HepG2 (cell line): ENCODE data around the gene POLD3. TPM values are rescaled to one million over a fixed set of nuclear protein-coding genes. Genes with fewer than 3 reads are reported as not detected.
A peak's percentile ranks its signal among the peaks of the same experiment; 100 is the strongest.

ENCODE experiments used
- ATAC-seq: fragments of 200-7000 bp; cut with Tn5 transposase; 3 replicates; pipeline ENCODE4 v1.9.1; 2020; ENCODE audit warnings: mild to moderate bottlenecking, moderate library complexity
- BruUV-seq: library from RNA; stranded (reverse); fragments of 400-500 nt; replicated peaks from 2 replicates; lab custom pipeline; 2021; lab: Mats Ljungman, UMichigan
- CTCF ChIA-PET: fragments of 300-600 bp; formaldehyde crosslinking; extraction: SDS; loops from one replicate; lab custom pipeline; 2021; ENCODE audit warnings: low total read pairs, inconsistent platforms, low intra/inter-chr PET ratio; lab: Yijun Ruan, JAX
- POLR2A ChIA-PET: fragments of 350-600 bp; sonication (Branson Sonifier 250); formaldehyde crosslinking; loops from one replicate; lab custom pipeline; 2020; ENCODE audit warnings: antibody characterized with exemption, inconsistent platforms; lab: Yijun Ruan, JAX
- DNase-seq: peaks from one replicate; pipeline ENCODE4 v3.0.0-alpha.2; 2015; ENCODE audit warnings: low spot score
- FAIRE-seq: peaks from 3 replicates; lab custom pipeline; 2011; peaks lifted over from hg19 to GRCh38; lab: Jason Lieb, UNC
- H2AFZ ChIP-seq: one replicate; pipeline ENCODE4 v1.6.1; 2011; ENCODE audit warnings: low read length, inconsistent platforms
- H3K27ac ChIP-seq: fragments of 300-600 bp; 3 replicates; pipeline ENCODE4 v1.8.0; 2011; ENCODE audit warnings: mixed run types, mild to moderate bottlenecking, mixed read lengths, low read length, inconsistent platforms; ENCODE audit not compliant: insufficient read depth; ENCODE audit errors: extremely low read length
- H3K27me3 ChIP-seq, 2 experiments: fragments of 200-600 bp in 1 of 2; 2 replicates in 1 of 2; 3 replicates in 1 of 2; pipeline versions ENCODE4 v1.6.0 to v1.8.0; 2011; ENCODE audit warnings: low read length in 2 of 2, mild to moderate bottlenecking in 2 of 2, moderate library complexity in 2 of 2, inconsistent platforms in 1 of 2; ENCODE audit not compliant: insufficient read depth in 2 of 2, control insufficient read depth in 1 of 2
- H3K36me3 ChIP-seq, 2 experiments: fragments of 200-600 bp in 1 of 2; replicated peaks in 1 of 2; 2 replicates in 1 of 2; 3 replicates in 1 of 2; pipeline versions ENCODE4 v1.5.1 to v1.8.0; 2011; ENCODE audit warnings: low read length in 2 of 2, inconsistent platforms in 1 of 2; ENCODE audit not compliant: insufficient read depth in 2 of 2, control insufficient read depth in 1 of 2
- H3K4me1 ChIP-seq: 2 replicates; pipeline ENCODE4 v1.5.1; 2012; ENCODE audit warnings: low read length, inconsistent platforms; ENCODE audit not compliant: insufficient read depth
- H3K4me2 ChIP-seq: 2 replicates; pipeline ENCODE4 v1.6.0; 2011; ENCODE audit warnings: low read depth, low read length, inconsistent platforms
- H3K4me3 ChIP-seq, 3 experiments: fragments of 200-600 bp in 1 of 3; sonication (generic), shearing (Covaris generic) in 1 of 3; replicated peaks in 1 of 3; 2 replicates each; pipeline ENCODE4 v1.5.1; 2011 to 2016; ENCODE audit warnings: low read length in 3 of 3, inconsistent platforms in 2 of 3, low read depth in 2 of 3, mild to moderate bottlenecking in 2 of 3, control low read depth in 1 of 3, mixed read lengths in 1 of 3; ENCODE audit not compliant: insufficient read depth in 1 of 3
- H3K79me2 ChIP-seq: one replicate; pipeline ENCODE4 v1.6.1; 2011; ENCODE audit warnings: low read length, inconsistent platforms; ENCODE audit not compliant: insufficient read depth
- H3K9ac ChIP-seq: 2 replicates; pipeline ENCODE4 v1.6.0; 2011; ENCODE audit warnings: mild to moderate bottlenecking, low read depth, low read length, inconsistent platforms; ENCODE audit not compliant: insufficient read depth
- H3K9me3 ChIP-seq: 2 replicates; pipeline ENCODE4 v1.5.1; 2012; ENCODE audit warnings: mild to moderate bottlenecking, low read length
- H4K20me1 ChIP-seq: 2 replicates; pipeline ENCODE4 v1.6.0; 2011; ENCODE audit warnings: inconsistent platforms, mild to moderate bottlenecking, low read length, moderate library complexity; ENCODE audit not compliant: insufficient read depth
- ARID2 ChIP-seq: sonication (generic); formaldehyde crosslinking; IDR thresholded peaks from 2 replicates; pipeline ENCODE4 v1.8.1; 2022; ENCODE audit warnings: mild to moderate bottlenecking, missing genetic modification reagents, borderline replicate concordance
- CREB1 ChIP-seq, 2 experiments: fragments of 450-650 bp in 1 of 2; IDR thresholded peaks; 2 replicates each; pipeline ENCODE4 v1.6.1; 2016 to 2017; ENCODE audit warnings: control low read depth in 1 of 2, mild to moderate bottlenecking in 1 of 2, missing compliant biosample characterization in 1 of 2, missing genetic modification characterization in 1 of 2
- GABPB1 ChIP-seq: IDR thresholded peaks from 2 replicates; pipeline ENCODE4 v1.6.1; 2016; ENCODE audit warnings: mild to moderate bottlenecking, missing genetic modification reagents, moderate library complexity, missing compliant biosample characterization
- GZF1 ChIP-seq: sonication (generic); formaldehyde crosslinking; IDR thresholded peaks from 2 replicates; pipeline ENCODE4 v1.5.1; 2020; ENCODE audit warnings: mild to moderate bottlenecking, missing genetic modification reagents
- KLF11 ChIP-seq: IDR thresholded peaks from 2 replicates; pipeline ENCODE4 v1.6.1; 2016; ENCODE audit warnings: missing compliant biosample characterization
- MAFG ChIP-seq: sonication (generic); formaldehyde crosslinking; IDR thresholded peaks from 2 replicates; pipeline ENCODE4 v1.5.1; 2020; ENCODE audit warnings: mild to moderate bottlenecking, missing genetic modification reagents
- MXI1 ChIP-seq: IDR thresholded peaks from 3 replicates; pipeline ENCODE4 v1.6.1; 2012; ENCODE audit warnings: low read depth, low read length, inconsistent platforms, borderline replicate concordance
- PHF21A ChIP-seq: sonication (generic); formaldehyde crosslinking; IDR thresholded peaks from 2 replicates; pipeline ENCODE4 v1.5.0; 2020; ENCODE audit warnings: mild to moderate bottlenecking, missing genetic modification reagents
- PRPF4 ChIP-seq: fragments of 200-400 bp; formaldehyde crosslinking; IDR thresholded peaks from 2 replicates; pipeline ENCODE4 v1.6.1; 2016; ENCODE audit warnings: low read length, low read depth; ENCODE audit not compliant: poor library complexity, severe bottlenecking
- RFX5 ChIP-seq: IDR thresholded peaks from 2 replicates; pipeline ENCODE4 v1.6.1; 2011; ENCODE audit warnings: low read depth, low read length, improper control_type of control experiment
- SP5 ChIP-seq: IDR thresholded peaks from 2 replicates; pipeline ENCODE4 v1.6.1; 2016; ENCODE audit warnings: low read depth, borderline replicate concordance
- TBL1XR1 ChIP-seq: fragments of 150-350 bp; IDR thresholded peaks from 2 replicates; pipeline ENCODE4 v1.6.1; 2014; ENCODE audit warnings: borderline replicate concordance, low read length; ENCODE audit not compliant: partially characterized antibody
- TBX3 ChIP-seq: fragments of 450-650 bp; IDR thresholded peaks from 2 replicates; pipeline ENCODE4 v1.6.1; 2017; ENCODE audit warnings: antibody characterized with exemption, mild to moderate bottlenecking, inconsistent platforms, borderline replicate concordance
- ZNF343 ChIP-seq: sonication (generic); formaldehyde crosslinking; IDR thresholded peaks from 2 replicates; pipeline ENCODE4 v1.4.0; 2020; ENCODE audit warnings: mild to moderate bottlenecking, missing genetic modification reagents
- ZNF432 ChIP-seq: sonication (generic); formaldehyde crosslinking; IDR thresholded peaks from 2 replicates; pipeline ENCODE4 v1.5.0; 2020; ENCODE audit warnings: missing genetic modification reagents, mild to moderate bottlenecking, borderline replicate concordance
- ZNF850 ChIP-seq: sonication (generic); formaldehyde crosslinking; conservative IDR thresholded peaks from 2 replicates; pipeline ENCODE4 v1.9.0; 2021; ENCODE audit warnings: mild to moderate bottlenecking, missing genetic modification reagents
- WGBS: methylation state at CpG from one replicate; pipeline ENCODE4 v1.1.6; 2017; ENCODE audit warnings: low lambda C conversion rate; 5-methylcytosine and 5-hydroxymethylcytosine counted together
- in situ Hi-C: cut with HindIII; loops from 2 replicates; pipeline ENCODE4 v1.10.0; 2017; ENCODE audit warnings: low pct_unique_long_range_greater_than_20kb; ENCODE audit not compliant: extremely low pct_ligation_motif_present
- intact Hi-C: fragments of 100-400 bp; cut with micrococcal nuclease; formaldehyde crosslinking; loops from one replicate; pipeline ENCODE4 v1.10.0; 2022; ENCODE audit not compliant: unreplicated experiment
- polyA plus RNA-seq, 8 experiments: library from polyadenylated mRNA; depleted of rRNA in 3 of 8; stranded (reverse) in 7 of 8; unstranded in 1 of 8; fragments of >200 nt; fragmentation: Illumina TruSeq in 4 of 8; extraction: Trizol in 4 of 8; gene quantifications; 2 replicates each; pipeline versions ENCODE4 v1.2.1 to v1.2.3, GENCODE V29; 2011 to 2016; ENCODE audit warnings: low read depth in 4 of 8, missing spikeins in 1 of 8, mixed read lengths in 1 of 8; ENCODE audit not compliant: insufficient read depth in 1 of 8
- total RNA-seq, 5 experiments: library from RNA; depleted of rRNA; stranded (reverse); fragments of >200 nt; fragmentation: Illumina TruSeq; extraction: Trizol; gene quantifications; 2 replicates each; pipeline ENCODE4 v1.2.3, GENCODE V29; 2016; ENCODE audit warnings: low read depth in 1 of 5
- TF ChIP-seq, protein P1 (sequence below): sonication (generic); formaldehyde crosslinking; IDR thresholded peaks from 2 replicates; pipeline ENCODE4 v1.9.0; 2021; ENCODE audit warnings: missing genetic modification reagents, borderline replicate concordance
- TF ChIP-seq, protein P2 (sequence below): sonication (generic); formaldehyde crosslinking; IDR thresholded peaks from 2 replicates; pipeline ENCODE4 v1.8.0; 2022; ENCODE audit warnings: low read depth, missing genetic modification reagents

POLD3 gene
- total and polyA plus RNA-seq, 2 of the 13 experiments (the other 11 are each of a cell fraction or from before 2014, with no cell fraction given): 6.3 to 18.9 TPM

GRCh38 chr11:74626604-74627003 lies 34.2 kb downstream of the POLD3 start:
- TF ChIP-seq CREB1 (IDR thresholded peaks at IDR 0.05): peak; percentile 53
- TF ChIP-seq CREB1 (CRISPR knock-in tag; IDR thresholded peaks at IDR 0.05): no peak
- no peak for TF ChIP-seq MXI1
- no peak for TF ChIP-seq GABPB1 (CRISPR knock-in tag)
- in situ Hi-C loops: no loop called here
- FAIRE-seq: no peak
- no peaks in the 10 kb centered on the region for H3K79me2 ChIP-seq
- peaks cover 0 to 17% of the 10 kb centered on the region in 2 experiments; a peak in 1 of 5 replicates for H3K36me3 ChIP-seq
- CTCF ChIA-PET: no interaction called here
- BruUV-seq: no TSS peak
- no peak overlapping the region for H2AFZ ChIP-seq
- H3K9me3 ChIP-seq: no peaks in the 10 kb centered on the region
- no peak overlapping the region for H3K9ac ChIP-seq
- DNase-seq: no peak
- no peaks in the 10 kb centered on the region for H4K20me1 ChIP-seq
- no peak for ATAC-seq
- POLR2A ChIA-PET: no interaction called here
- 98% methylated on average over 5 of the region's 5 CpGs for WGBS
- H3K4me1 ChIP-seq: no peaks in the 10 kb centered on the region
- intact Hi-C loops: no loop called here
- H3K4me3 ChIP-seq: no peak overlapping the region
- no peak overlapping the region for H3K27ac ChIP-seq
- no peaks in the 10 kb centered on the region for H3K27me3 ChIP-seq
- no peak overlapping the region for H3K4me2 ChIP-seq

DNA sequence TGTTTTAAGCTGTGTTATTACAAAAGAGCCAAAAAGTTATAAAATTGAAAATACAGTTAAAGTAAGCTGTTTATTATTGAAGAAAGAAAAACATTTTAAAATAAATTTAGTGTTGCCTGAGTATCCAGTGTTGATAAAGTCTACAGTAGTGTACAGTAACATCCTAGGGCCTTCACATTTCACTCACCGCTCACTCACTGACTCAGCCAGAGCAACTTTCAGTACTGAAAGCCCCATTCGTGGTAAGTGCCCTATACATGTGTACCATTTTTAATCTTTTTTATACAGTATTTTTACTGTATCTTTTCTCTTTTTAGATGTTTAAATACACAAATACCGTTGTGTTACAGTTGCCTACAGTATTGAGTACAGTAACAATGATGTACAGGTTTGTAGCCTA lies 35.0 kb downstream of the POLD3 start:
- no peaks in the 10 kb centered on the region for H3K27me3 ChIP-seq
- WGBS: 92% methylated on average over 3 of the region's 3 CpGs
- no peak overlapping the region for H3K9ac ChIP-seq
- no peaks in the 10 kb centered on the region for H3K9me3 ChIP-seq
- ATAC-seq: no peak
- intact Hi-C loops: no loop called here
- H3K4me1 ChIP-seq: no peaks in the 10 kb centered on the region
- no peaks in the 10 kb centered on the region for H3K79me2 ChIP-seq
- no peak overlapping the region for H3K27ac ChIP-seq
- no TSS peak for BruUV-seq
- no peaks in the 10 kb centered on the region for H4K20me1 ChIP-seq
- in situ Hi-C loops: no loop called here
- DNase-seq: no peak
- no peak overlapping the region for H2AFZ ChIP-seq
- POLR2A ChIA-PET: no interaction called here
- FAIRE-seq: no peak
- H3K4me2 ChIP-seq: no peak overlapping the region
- peaks cover 0 to 17% of the 10 kb centered on the region in 2 experiments; a peak in 1 of 5 replicates for H3K36me3 ChIP-seq
- CTCF ChIA-PET: no interaction called here
- H3K4me3 ChIP-seq: no peak overlapping the region
- TF ChIP-seq RFX5 (no peak), PHF21A (CRISPR knock-in tag) (no peak), SP5 (CRISPR knock-in tag) (no peak), TBL1XR1 (no peak), TBX3 (no peak), ARID2 (CRISPR knock-in tag) (no peak), PRPF4 (no peak), GZF1 (CRISPR knock-in tag) (no peak), ZNF343 (CRISPR knock-in tag) (no peak), MAFG (CRISPR knock-in tag) (no peak), KLF11 (no peak), ZNF432 (CRISPR knock-in tag) (no peak), ZNF850 (CRISPR knock-in tag) (no peak)
- TF ChIP-seq, protein P1, sequence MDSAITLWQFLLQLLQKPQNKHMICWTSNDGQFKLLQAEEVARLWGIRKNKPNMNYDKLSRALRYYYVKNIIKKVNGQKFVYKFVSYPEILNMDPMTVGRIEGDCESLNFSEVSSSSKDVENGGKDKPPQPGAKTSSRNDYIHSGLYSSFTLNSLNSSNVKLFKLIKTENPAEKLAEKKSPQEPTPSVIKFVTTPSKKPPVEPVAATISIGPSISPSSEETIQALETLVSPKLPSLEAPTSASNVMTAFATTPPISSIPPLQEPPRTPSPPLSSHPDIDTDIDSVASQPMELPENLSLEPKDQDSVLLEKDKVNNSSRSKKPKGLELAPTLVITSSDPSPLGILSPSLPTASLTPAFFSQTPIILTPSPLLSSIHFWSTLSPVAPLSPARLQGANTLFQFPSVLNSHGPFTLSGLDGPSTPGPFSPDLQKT (CRISPR knock-in tag): no peak
- TF ChIP-seq, protein P2, sequence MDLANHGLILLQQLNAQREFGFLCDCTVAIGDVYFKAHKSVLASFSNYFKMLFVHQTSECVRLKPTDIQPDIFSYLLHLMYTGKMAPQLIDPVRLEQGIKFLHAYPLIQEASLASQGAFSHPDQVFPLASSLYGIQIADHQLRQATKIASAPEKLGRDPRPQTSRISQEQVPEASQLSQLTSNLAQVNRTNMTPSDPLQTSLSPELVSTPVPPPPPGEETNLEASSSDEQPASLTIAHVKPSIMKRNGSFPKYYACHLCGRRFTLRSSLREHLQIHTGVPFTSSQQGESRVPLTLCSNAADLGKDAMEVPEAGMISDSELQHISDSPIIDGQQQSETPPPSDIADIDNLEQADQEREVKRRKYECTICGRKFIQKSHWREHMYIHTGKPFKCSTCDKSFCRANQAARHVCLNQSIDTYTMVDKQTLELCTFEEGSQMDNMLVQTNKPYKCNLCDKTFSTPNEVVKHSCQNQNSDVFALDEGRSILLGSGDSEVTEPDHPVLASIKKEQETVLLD: no peak
